NCI-H128 (cell line): Measurements from ENCODE around the gene RPL13.
"Not testable (repeated sequence)": the region's sequence is repeated elsewhere in the genome, so short reads cannot be mapped to it uniquely, and the experiment has no call there.

Source experiments
- DNase-seq: peaks from one replicate; lab custom pipeline; 2025; ENCODE audit not compliant: unreplicated experiment; lab: John Stamatoyannopoulos, UW

Gene RPL13

DNA sequence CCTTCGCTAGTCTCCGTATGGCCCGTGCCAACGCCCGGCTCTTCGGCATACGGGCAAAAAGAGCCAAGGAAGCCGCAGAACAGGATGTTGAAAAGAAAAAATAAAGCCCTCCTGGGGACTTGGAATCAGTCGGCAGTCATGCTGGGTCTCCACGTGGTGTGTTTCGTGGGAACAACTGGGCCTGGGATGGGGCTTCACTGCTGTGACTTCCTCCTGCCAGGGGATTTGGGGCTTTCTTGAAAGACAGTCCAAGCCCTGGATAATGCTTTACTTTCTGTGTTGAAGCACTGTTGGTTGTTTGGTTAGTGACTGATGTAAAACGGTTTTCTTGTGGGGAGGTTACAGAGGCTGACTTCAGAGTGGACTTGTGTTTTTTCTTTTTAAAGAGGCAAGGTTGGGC is 2.5 kb downstream of the RPL13 start:
- DNase-seq: no peak

DNA sequence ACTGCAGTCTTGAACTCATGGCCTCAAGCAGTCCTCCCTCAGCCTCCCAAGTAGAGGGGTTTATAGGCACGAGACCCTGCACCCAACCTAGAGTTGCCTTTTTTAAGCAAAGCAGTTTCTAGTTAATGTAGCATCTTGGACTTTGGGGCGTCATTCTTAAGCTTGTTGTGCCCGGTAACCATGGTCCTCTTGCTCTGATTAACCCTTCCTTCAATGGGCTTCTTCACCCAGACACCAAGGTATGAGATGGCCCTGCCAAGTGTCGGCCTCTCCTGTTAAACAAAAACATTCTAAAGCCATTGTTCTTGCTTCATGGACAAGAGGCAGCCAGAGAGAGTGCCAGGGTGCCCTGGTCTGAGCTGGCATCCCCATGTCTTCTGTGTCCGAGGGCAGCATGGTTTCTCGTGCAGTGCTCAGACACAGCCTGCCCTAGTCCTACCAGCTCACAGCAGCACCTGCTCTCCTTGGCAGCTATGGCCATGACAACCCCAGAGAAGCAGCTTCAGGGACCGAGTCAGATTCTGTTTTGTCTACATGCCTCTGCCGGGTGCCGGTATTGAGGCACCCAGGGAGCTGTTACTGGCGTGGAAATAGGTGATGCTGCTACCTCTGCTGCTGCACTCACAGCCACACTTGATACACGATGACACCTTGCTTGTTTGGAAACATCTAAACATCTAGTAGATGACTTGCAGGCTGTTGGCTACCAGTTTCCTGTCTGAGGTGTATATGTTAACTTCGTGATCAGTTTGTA is 3.3 kb downstream of the RPL13 start:
- DNase-seq: no peak

DNA sequence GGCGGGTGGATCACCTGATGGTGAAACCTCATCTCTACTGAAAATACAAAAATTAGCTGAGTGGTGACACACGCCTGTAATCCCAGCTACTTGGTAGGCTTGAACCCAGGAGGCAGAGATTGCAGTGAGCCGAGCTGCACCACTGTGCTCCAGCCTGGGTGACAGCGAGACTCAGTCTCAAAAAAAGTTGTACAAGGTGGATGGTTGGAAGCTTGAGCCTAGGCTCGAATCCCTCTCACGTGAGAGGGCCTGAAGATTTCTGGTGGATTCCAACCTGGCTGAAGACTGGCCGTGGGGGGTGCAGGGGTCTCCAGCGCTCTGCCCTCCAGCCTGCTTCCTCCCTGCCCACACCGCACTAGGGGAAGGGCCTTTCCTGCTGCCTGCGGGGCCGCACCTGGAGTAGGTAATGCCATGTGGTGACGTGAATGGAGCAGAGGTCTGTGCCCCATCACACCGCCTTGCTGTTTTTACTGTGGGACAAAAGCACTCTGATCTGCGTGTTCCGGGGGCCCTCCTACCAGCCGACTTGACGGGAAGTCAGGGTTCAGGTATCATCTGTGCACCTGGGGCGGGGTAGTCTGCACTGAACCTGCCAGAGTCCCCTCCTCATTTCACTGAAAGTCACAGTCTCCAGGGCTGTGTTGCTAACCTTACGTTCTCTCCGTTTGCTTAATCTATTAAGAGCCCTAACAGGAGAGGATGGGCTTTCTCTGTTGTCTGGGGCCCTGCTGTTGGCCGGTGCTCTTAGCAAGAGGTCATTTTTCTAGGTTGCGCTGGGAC is 4.2 kb downstream of the RPL13 start:
- no peak for DNase-seq

DNA sequence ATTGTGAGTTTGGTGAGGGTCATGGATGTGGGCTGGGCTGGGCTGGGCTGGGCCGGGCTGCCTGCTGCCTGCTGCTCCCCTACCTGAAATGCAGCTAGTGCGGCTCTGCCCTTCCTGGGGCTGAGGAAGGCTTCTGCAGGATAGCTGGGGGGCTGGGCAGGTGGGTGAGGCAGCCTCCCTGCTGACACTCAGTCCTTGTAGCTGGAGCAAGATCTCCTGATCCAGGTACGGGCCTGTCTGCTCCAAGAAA is 4.7 kb downstream of the RPL13 start:
- DNase-seq: no peak

DNA sequence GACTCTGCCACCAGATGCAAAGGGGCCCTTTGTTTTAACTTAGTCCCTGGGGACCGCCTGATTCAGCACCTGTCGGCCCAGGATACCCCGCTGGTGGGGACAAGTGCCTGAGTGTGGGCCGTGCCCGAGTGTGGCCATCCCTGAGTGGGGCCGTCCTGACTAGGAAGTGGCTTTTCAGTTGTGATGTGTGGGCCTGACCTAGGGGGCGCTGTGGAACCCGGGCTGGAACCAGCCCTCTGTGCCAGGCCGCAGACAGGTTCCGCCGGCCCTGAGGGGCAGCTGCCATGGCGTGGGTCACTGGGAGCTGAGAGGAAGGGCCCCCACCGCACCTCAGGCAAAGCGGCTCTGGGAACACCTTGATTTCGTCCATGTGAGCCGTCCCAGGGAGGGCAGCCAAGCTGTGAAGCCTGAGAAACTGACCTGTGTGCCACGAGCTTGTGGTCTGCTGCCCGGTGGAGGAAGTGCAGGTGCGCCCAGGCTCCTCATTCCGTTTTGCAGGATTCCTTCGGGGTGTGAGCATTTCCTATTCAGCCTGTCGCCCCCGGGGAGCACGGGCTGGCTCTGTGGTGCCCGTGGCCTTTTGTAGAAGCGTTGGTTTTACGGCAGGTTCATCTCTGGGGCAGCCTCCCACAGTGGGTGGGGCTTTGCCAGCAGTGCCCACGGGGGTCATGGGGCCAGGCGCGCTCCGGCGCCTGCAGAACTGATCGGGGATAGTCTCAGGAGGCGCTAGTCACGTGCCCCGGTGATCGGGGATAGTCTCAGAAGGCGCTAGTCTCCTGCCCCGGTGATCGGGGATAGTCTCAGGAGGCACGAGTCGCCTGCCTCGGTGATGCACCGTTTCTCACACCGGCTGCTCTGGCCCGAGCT is 5.3 kb downstream of the RPL13 start:
- no peak for DNase-seq

DNA sequence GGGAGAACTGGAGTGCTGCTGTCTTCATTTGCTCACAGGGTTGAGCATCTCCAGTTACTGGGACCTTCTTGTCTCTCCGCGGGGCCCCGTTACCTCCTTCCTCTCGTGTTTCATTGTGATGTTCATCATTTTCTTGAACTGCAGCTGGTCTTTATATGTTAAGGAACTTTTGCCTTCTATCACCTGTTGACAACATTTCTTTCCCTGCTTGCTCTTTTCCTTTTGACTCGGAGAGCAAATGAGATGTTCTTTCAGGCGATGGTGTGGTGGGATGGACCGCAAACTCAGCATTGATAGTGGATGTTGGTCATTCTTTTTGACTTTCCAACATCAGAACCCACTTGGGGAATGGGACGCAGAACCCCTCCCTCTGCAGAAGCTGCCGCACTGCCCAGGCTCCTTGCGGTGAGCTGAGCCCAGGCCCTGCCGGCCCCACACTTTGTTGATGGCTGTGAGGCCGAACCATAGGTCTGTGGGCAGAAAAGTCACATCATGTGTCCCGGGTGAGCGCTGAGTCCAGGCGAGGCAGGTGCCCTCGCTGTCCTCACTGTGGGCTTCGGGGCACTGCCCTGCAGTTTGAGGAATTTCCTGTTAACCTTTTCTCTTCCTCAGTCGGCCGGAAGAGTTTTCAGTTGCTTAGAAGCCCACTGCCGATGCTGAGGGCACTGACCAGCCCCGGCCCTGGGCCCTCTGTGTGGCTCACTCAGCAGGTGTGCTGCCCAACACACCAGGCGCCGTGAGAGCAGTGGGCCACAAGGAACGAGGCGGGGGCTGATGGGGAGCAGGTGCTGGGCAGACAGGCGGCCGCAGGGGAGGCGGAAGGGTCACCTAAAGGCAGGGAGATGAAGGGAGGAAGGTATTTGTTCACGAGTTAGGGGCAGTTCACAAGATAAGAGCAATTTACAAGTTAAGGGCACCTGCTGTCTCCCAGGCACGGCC is 7.4 kb downstream of the RPL13 start:
- DNase-seq: no peak

DNA sequence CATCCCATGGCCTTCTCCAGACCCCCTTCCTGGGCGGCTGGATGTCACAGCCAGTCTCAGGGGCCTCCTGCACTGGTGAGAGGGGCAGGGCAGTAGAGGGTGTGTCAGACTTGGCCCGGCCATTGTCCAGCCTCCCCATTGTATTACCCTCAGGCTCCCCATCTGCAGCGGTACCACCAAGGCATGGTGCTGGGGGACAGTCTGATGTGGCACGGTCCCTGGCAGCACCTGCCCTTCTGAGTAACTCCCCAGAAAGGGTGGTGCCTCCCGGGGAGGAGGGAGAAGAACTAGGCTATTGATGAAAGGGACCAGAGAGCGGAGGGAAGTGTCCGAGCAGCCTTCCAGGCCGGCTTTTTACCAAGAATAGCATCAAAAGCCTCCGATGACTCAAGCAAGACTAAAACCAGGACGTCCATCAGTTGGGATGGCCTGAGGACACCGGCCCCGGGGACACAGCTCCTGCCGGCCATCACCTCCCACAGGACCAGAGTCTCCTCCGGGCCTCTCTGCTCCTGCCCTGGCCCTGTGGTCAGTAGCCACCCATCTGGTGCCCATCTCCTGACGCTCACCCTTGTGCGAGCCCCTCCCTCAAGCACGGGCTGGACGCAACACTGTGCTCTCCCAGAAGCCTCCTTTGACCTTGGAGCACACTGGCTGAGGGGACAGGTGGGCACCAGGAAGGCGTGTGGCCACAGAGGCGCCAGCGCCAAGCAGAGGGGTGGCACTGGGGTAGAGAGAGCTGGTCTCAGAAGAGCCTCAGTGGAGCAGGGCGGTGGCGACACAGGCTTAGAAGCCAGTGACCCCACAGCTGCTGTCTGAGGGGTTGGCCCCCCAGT is 9.2 kb downstream of the RPL13 start:
- no peak for DNase-seq

DNA sequence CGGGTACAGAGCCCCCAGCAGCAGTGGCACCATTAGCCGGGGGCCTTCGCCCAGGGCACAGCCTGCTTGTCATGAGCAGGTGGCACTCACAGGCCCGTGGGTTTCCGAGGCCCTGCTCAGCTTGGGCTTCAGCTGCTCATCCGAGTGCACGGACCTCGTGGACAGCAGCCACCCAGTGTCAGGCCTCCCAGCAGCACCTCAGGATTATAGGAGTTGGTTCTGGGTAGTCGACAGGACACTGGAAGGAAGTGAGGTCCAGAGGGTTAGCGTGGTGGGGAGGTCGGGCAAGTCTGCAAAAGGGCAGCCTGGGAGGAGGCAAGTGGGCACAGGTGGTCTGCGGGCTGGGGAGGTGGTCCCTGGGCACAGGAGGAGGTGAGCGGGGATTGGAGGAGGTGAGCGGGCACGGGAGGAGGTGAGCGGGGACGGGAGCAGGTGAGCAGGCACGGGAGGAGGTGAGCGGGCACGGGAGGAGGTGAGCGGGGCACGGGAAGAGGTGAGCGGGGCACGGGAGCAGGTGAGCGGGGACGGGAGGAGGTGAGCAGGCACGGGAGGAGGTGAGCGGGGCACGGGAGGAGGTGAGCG is 10.0 kb downstream of the RPL13 start:
- DNase-seq: no peak

DNA sequence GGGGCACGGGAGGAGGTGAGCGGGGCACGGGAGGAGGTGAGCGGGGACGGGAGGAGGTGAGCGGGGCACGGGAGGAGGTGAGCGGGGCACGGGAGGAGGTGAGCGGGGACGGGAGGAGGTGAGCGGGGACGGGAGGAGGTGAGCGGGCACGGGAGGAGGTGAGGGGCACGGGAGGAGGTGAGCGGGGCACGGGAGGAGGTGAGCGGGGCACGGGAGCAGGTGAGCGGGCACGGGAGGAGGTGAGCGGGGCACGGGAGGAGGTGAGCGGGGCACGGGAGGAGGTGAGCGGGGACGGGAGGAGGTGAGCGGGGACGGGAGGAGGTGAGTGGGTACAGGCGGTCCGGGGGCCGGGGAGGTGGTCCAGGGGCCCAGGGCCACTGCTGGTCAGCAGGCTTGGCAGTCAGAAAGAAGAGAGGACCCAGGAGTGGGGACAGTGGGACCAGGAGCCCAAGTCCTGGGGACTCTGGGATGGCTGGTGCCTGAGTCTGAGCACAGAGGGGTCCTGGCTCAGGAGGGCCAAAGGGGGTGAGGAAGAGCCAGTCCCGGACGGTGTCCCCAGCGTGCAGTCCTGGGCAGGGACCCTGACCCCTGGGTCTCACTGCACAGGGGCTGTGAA is 10.6 kb downstream of the RPL13 start:
- not testable (repeated sequence) for DNase-seq

DNA sequence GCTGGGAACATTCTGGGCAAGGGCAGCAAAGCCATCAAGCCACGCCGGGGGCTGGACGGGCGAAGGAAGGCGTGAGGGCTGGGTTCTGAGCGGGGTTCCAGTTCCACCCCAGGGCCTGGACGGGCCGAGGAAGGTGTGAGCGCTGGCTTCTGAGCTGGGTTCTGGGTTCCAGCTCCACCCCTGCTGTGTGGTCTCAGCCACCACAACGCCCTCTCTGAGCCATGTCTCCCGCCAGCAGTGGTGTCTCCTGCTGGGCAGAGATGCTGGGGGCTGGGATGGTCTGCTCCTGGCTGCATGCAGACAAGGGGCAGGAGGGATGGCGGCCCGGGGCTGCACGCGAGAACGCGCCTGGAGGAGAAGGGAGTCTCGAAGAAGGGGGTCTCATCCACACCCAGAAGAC is 11.2 kb downstream of the RPL13 start:
- DNase-seq: no peak

DNA sequence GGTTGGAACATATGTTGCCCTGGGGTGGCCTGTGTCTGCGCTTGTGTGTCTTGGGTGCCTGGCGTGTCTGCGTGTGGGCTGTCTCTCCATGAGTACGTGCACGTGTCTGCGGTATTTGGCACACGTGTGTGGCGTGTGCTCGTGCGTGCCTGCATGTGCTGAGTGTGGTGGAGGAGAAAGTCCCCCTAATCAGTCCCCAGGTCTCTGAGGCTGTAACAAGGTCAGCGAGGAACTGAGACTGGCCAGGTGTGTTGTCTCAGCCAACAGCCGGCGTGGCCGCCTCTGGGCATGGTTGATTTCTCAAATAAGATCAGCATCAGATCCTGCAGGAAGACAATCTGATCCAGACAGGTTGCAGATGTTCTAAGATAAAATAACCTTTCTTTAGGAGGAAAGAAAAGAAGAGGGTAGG is 11.6 kb downstream of the RPL13 start:
- DNase-seq: no peak

DNA sequence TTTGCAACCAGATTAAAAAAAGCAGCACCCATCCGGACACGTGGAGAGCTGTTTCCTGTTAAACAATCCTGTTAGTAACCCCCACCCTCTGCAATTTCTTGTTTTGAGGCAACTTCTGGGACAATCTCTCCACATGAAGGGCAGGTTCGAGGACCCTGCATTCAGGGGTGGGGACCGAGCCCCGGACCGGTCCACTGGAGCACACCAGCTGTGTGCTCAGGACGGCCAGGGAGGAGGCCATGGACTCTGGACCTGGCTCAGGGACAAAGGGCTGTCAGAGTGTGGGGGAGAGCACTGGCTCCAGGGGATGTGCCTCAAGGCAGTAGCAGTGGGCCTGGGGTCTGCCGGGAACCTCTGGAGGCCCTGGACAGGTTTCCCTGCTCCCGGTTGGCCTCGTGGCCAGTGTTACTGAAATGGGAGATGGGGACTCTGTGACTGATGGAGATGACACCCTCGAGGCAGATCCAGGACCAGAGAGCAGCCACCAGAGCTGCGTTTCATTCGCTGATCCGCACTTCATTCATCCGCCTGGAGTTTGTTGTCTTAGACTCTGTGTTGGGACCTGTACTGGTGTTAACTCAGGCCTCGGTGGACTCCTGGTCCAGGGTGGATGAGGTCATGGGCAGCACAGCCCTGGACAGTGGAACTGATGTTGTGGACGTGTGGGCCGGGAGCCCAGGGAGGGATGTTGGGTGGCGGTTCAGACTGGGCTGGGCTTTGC is 12.2 kb downstream of the RPL13 start:
- DNase-seq: no peak

DNA sequence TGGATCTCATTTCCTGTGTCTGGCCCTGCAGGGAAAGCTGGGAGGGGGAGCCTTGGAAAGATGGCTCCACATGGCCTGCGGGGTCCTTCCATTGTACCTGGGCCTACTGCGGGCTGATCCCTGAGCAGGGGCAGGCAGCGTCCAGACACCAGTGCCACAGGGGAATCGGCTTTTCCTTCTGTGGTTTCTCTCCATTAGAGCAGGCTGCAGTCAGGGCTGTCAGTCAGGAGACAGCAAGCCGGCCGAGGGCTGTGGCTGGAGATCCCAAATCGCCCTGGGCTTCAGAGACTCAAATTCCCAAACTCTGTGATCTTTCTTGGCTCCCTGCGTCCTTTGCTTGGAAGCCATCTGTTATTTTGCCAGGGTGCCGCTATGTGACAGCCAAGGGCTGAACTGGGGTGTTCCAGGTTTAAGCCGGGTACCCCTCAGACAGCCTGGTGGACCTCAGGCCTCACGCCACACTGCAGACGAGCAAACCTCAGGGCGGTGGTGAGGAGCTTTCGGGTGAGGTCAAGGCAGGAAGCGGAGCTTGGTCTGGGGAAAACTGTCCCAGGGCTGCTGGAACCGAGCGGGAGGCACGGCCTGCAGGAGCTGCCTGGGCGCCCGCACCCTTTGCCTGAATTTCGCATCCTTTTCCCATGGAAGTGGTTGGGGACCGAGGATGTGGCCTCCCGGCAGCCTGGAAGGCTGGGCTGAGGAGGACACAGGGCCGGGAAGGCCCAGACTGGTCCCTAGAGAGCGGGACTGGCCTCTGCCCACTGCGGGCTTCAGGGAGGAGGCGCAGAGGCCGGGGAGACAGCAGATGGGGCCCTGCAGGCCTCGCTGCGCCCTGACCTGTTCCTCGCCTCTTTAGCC is 13.6 kb downstream of the RPL13 start:
- no peak for DNase-seq

DNA sequence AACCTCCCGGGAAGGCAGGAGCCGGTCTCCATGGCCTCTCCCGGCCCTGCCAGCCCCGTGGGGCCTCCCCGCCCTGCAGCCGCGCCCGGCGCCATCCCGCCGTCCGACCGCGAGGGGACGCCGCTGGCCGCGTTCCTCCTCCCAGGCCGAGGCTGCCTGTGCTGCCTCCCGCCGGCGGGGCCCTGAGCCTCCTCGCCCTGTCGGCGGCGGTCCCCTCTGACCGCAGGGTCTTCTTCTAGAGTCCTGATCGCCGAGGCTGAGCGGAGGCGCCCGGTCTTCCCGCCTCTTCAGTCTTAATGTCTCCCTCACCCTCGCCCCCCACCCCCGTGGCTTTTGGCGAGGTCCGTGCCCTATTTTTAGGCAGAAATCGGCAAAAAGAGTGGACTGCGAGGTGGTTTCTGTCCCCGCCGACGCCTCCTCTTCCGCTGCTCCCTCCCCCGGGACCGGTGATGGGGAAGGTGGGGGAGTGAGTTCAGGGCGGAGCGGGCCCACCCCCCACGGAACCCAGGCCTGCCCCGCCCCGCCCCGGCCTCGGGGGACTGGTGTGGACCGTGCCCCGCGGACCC is 14.3 kb downstream of the RPL13 start:
- DNase-seq: no peak

DNA sequence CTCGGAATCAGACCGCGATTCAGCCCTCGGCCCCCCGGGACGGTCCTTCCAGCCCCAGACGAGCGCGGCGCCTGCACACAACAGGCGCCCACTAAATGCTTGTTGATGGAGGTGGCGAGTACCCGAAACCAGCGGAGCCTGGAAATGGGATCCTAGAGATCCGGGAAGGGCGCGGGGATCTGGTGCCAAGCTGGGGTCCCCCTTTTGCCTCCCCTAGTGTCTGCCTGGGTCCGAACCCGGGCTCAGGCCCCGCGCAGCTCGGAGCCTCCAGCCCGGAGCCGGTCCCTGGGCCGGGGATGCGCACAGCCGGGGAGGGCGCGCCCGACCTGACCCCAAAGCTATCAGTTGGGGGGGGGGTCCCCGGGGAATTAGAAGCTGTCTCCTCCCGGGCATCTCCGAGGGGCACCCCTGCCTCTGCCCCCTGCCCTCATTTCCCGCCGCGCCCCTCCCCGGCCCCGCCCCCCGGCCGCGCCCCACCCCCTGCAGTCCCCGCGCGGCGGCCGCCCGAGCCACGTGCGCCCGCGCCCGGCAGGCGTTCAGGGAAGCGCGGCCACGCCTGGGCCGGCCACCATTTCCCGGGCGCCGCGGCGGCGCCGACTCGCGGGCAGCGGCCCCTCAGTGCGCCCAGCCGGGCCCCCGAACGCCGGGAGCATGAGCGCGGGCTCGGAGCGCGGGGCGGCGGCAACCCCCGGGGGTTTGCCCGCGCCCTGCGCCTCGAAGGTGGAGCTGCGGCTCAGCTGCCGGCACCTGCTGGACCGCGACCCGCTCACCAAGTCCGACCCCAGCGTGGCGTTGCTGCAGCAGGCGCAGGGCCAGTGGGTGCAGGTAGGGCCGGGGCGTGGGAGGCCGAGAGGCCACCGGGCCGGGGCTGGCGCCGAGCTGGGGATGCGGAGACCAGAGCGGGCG is 15.0 kb downstream of the RPL13 start, which contains the start of gene CPNE7:
Gene CPNE7, plus strand, starts transcription at position 512 of the 906 bp plus-strand sequence. Its CDS starts 140 bp downstream, at position 652.
- no peak for DNase-seq
